GM12875 (cell line): ENCODE data around the gene ASCL2.
"Not testable (repeated sequence)": the region's sequence is repeated elsewhere in the genome, so short reads cannot be mapped to it uniquely, and the experiment has no call there.

ENCODE experiments used
- H3K4me3 ChIP-seq: one replicate; pipeline ENCODE4 v1.5.1; 2011; ENCODE audit warnings: low read depth, low read length, control low read depth
- CTCF ChIP-seq: IDR thresholded peaks from 2 replicates; pipeline ENCODE4 v1.5.1; 2011; ENCODE audit warnings: low read depth, mild to moderate bottlenecking, control low read depth, inconsistent platforms, low read length, moderate library complexity, borderline replicate concordance; ENCODE audit not compliant: insufficient read depth

The ASCL2 gene

GRCh38 chr11:2248242-2248641 is 22.1 kb downstream of the ASCL2 start:
- no peak overlapping the region for H3K4me3 ChIP-seq
- no peak for TF ChIP-seq CTCF

- no peak for TF ChIP-seq CTCF
- H3K4me3 ChIP-seq: no peak overlapping the region
Measured at GRCh38 chr11:2247496-2247895, 22.9 kb downstream of the ASCL2 start.

- TF ChIP-seq CTCF: no peak
- H3K4me3 ChIP-seq: no peak overlapping the region
Measured at GRCh38 chr11:2240834-2241233, 29.6 kb downstream of the ASCL2 start.

- no peak overlapping the region for H3K4me3 ChIP-seq
- no peak for TF ChIP-seq CTCF
Measured at GRCh38 chr11:2237457-2238238, 32.7 kb downstream of the ASCL2 start.

GRCh38 chr11:2236381-2237134 is 33.8 kb downstream of the ASCL2 start:
- H3K4me3 ChIP-seq: not testable (repeated sequence)

- no peak for TF ChIP-seq CTCF
- H3K4me3 ChIP-seq: no peak overlapping the region
Measured at GRCh38 chr11:2235588-2236326, 34.6 kb downstream of the ASCL2 start.

- no peak for TF ChIP-seq CTCF
- no peak overlapping the region for H3K4me3 ChIP-seq
Measured at GRCh38 chr11:2234963-2235362, 35.4 kb downstream of the ASCL2 start.
